HG02840 (cell line): Measurements from ENCODE around the gene ATXN3.

Source experiments
- ATAC-seq: cut with Tn5 transposase; IDR thresholded peaks from one replicate; pipeline ENCODE4 v1.9.1; 2021; ENCODE audit warnings: mild to moderate bottlenecking, moderate library complexity, moderate number of reproducible peaks; ENCODE audit not compliant: unreplicated experiment, low FRiP score

Gene ATXN3

DNA sequence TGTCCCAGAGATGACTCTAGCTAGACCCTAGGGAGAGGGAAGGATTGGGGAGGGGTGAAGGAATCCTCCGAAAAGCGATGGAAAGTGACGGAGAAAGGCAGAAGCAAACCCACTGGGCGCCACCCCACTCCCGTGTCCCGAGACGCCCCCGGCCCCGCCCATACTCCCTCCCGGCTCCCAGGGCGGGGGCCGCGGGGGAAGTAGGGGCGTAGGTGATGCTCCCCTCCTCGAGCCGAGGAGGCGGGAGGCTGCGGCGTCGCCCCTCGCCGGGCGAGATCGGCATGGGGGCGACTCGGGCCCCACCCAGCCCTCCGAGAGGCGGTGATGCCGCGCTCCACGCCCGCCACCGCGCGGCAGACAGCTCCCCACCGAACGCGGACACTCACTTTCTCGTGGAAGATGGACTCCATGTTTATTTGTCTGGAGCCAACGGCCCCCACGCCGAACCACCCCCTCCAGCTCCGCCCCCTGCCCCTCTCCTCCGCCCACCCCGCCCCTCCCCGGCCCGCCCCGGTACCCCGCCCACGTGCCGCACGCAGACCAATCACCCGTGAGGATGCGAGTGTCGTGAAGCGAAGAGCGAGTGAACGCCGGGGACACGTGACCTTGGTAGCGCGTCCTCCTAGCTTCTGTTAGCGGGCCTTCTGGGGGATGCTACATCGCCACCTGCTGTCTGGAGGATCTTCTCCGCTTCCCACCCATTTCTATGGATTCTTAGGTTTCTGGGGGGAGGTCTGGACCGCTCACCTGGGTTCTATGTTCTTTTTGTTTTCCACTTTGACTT lies at the start of gene ATXN3:
Gene ATXN3, minus strand, starts transcription at position 440 of the 784 bp plus-strand sequence. Its CDS starts 30 bp downstream, at position 410.
- peak; percentile 81 for ATAC-seq

DNA sequence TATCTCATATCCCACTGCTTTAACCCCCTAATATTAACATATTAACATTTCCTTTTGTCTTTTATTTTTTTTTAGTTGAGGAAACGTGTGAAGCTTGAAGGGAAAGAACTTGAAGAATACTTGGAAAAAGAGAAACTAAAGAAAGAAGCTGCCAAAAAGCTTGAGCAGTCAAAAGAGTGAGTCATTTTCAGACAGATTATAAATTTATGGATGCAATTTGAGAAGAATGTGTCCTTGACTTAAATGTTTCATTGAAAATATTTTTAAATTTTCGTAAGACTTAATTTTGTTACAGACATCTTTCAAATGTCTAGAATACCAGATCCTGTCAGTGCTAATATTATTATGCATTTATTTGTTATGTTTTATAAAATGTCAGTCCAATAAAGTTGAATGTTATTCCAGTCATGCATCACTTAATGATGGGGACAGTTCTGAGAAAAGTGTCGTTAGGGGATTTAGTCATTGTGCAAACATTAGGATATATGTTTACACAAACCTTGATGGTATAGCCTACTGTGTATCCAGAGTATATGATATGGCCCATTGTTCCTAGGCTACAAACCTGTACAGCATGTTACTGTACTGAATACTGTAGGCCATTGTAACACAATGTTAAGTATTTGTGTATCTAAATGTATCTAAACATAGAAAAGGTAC lies 48.0 kb upstream of the ATXN3 start:
- ATAC-seq = no peak

DNA sequence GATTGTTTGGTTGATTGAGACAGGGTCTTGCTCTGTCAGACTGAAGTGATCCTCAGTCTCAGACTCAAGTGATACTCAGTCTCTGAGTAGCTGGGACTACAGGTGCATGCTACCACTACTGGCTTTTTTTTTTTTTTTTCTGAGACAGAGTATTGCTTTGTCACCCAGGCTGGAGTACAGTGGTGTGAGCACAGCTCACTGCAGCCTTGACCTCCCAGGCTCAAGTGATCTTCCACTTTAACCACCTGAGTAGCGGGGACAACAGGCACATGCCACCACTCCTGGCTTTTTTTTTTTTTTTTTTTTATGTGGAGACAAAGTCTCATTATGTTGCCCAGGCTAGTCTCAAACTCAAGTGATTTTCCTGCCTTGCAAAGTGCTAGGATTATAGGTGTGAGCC lies 47.2 kb upstream of the ATXN3 start:
- no peak for ATAC-seq

DNA sequence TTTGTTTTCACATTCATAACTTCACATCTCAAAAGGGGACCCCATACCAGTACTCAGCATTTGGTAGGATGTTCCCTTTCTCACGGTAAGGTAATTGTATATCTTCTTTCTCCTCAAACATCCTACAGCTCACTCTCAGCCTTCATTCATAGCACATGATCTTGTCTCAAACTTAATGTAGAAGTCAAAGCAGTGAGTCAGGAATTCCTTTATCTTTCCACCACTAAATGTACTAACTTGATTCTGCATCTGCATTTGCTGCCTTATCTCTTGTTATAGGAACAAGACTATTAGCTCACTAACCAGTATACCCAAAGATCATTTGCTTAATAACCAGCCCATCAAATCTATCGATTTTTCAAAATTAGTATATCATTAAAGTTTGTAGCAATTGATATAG lies 38.3 kb upstream of the ATXN3 start:
- ATAC-seq = no peak

DNA sequence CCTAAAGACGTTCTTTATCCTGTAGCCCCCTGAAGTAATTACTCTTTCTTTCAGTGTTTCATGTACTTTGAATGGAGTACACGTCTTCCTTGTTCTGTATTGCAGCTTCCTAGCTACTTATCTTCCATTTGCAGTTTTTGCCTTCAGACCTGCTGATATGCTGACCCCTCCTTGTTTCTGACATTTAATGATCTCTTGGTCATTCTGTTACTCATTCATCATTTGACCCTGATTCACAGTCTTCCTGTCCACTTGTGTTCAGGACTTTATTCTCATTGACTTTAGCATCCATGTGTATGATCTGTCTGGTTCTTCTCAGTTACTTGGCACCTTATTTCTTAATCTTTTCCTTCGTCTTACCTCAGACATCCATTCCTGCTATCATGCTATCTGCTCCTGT lies 37.6 kb upstream of the ATXN3 start:
- no peak for ATAC-seq

DNA sequence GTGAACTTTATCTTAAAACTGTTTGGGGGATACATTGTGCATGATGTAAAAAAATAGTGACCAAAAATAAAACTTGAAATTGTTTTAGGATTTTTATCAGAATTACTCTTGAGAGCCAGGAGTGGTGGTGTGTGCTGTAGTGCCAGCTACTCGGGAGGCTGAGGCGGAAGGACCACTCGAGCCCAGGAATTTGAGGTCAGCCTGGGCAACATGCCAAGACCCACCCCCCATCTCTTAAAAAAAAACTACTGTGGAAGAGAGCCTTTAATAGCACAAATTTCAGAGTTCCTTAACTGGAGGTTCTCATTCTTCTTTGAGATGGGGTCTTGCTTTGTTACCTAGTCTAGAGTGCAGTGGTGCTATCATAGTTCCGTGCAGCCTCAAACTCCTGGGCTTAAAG lies 36.9 kb upstream of the ATXN3 start:
- ATAC-seq = no peak

DNA sequence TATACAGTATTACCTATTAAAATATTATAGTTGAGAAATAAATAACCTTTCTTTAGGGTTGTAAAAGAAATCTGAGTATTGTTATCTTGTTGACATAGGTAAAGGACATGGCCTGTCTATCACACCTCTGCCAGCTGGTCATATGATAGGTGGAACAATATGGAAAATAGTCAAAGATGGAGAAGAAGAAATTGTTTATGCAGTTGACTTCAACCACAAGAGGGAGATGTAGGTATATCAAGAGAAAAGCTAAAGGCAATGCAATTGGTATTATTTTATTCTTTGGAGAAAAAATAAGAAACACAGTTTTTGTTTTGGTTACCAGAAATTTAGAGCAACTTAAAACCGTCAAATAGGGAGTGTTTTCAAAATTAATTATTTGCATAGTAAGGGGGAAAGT lies 28.9 kb upstream of the ATXN3 start:
- ATAC-seq = no peak

DNA sequence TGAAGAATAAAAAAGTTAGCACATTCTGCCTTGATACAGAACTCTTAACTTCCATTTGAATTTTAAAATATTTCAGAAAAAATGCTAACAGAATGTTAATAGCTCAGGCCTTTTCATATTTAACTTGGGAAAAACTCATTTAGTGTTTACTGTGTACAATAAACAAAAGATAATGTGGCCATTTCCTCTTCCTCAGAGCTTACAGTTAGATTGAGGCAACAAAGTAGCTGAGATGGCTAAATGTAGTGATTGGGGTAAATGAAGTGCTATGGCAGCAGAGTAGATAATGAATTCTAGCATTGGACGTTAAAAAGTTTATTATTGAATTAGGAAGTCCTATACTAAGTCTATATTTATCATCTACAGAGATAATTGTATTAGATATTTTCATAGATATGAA lies 28.1 kb upstream of the ATXN3 start:
- no peak for ATAC-seq

DNA sequence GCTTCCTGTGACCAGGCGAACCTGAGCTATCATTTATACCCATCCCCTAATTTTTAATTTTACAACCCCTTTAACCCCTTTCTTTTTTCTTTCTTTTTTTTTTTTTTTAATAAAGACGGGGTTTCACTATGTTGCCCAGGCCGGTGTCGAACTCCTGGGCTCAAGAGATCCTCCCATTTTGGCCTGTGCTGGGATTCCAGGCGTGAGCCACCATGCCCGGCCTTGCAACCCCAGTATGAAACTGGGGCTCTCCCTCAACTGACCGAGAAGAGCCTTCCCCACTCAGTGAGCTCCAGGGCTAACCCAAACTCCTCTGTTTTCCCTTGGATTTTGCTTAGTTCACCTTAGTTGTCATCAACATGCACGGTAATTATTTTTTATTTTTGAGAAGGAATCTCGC lies 16.4 kb upstream of the ATXN3 start:
- ATAC-seq = no peak

DNA sequence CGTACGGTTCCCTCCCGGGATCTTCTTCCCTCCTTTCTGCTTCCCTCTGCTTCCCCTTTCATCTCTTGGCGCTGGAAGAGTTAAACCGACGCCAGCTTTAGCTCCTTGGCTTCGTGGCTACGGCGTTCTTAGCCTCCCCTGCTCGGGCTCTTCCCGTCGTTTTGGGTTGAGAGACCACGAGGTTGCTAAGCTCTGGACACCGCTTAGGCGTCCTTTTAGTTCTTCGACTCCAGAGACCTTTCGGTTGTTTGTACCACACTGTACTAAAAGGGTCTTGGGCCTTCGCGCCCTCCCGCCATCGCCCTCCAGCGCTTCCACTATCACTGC lies 15.9 kb upstream of the ATXN3 start:
- ATAC-seq = no peak

DNA sequence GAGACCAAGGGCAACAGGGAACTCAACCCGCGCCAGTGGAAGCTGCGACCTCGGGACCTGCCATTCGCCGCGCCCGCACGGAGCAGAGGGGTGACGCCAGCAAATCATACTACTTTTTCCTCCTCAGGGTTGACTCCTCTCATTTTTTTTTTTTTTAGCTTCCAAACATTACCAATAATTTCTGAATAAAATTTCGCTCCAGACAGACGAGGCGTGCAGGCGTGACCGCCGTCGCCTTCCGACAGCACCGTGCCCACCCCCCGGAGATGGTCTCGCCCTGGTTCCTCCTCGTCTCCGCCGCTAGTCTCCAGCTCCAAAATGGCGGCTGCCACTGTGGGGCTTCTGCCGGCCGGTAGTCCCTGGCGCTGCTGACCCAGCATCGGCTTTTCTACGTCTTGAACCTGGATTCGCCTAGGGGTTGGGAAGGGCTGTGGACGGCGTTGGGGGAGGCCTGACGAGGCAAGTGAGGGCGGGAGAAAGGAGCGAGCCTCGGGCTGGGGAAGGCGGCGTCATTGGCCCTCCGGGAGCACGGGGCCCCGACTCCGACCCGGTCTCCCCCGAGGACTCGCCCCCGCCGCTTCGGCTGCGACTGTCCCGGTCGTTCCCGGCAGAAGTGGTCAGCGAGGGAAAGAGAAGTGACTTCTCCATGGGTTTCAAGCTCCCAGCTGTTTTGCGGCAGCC lies 15.4 kb upstream of the ATXN3 start, which contains the start of the genes CPSF2 and NDUFB1:
Gene CPSF2, plus strand, starts transcription at position 300 of the 681 bp plus-strand sequence. CDS start 9,016 bp downstream, outside the sequence.
Gene NDUFB1, minus strand, starts transcription at position 37 of the 681 bp plus-strand sequence. CDS start 4,069 bp downstream, outside the sequence.
- ATAC-seq = peak; percentile 90

DNA sequence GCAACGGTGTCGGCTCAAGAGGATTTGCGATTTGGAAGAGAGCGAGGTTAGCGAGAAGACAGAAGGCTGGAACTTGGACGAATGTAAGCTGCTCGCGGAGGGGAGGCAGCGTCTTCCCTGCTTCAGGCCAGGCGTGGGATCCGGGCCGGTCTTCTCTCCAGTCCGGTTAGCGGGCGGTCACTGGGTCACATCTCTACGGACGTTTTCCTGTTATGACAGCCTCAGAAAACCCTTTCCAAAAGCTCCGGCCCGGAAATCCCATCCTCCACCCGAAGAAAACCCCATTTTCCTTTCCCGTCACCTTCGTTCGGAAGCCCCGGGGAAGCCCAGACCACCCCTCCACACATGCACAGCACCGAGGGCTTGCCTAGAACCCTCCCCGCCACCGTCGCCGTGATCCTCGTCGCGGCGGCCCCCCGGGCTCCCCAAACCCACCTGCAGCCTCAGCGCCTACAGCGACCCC lies 14.9 kb upstream of the ATXN3 start:
- ATAC-seq = peak; percentile 10

DNA sequence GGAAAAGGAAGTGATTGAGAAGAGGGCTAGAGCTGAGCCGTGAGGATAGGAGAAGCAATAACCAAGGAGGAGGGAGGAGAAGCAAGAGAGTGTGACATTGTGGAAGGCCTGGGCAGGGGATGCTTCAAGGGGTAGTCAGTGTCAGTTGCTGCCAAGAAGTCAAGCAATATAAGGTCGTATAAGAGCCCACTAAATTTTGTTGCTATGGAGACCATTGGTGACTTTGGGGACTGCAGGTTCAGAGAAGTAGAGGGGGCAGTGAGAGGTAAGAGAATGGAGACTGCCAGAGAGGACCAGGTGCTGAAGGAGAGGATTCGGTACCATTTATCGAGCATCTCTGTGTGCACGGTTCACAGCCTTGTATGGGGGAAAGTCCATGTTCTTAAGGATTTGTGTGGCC lies 3.1 kb upstream of the ATXN3 start:
- no peak for ATAC-seq

DNA sequence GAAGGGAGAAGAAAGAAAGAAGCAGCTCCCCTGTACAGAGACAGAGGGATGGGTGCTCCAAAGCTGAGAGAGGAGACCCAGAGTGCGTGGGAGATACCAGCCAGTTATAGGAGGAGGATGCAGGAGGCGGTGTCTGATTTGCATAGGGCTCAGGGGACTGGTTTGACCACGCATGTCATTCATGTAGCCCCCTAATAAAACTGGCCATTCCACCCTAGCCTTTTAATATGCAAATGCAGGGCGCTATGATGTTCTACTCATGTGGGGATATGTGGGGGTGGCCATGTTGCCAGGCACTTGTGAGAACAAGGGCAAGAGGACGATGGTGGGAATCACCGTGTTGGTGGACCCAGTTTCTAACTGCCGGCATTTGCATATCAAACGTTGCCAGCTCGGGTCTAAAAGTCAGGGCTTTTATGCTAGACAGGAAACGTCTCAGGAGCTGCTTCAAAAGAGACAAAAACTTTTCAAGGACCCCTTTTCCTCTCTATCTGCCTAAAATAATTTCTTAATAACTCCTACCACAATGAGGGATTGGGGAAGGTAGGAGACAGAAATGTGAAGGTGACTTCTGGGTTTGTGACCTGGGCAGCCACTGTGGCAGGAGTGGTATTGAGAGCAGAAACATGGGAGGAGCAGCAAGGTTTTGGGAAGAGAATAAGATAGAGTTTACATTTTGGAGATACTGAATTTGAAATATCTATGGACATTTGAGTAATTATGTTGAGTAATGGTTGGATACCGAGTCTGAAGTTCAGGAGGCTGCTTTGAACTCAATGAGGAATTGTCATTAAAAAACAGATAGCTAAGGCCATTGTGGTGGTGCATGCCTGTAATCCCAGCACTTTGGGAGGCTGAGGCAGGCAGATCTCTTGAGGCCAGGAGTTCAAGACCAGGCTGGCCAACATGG lies 2.2 kb upstream of the ATXN3 start:
- no peak for ATAC-seq

DNA sequence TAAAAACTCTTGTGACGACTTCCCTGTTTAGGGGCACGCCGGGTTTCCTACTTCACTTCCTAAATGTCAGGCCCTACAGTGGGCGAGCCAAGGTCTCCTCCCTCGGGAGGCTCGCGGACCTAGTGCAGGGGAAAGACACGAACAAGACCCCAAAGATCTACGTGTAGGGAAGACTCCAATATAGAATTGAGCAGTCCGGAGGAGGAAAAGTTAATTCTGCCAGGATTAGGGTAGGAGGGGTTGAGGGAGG lies 564 bp downstream of the ATXN3 start:
- peak; percentile 8 for ATAC-seq

DNA sequence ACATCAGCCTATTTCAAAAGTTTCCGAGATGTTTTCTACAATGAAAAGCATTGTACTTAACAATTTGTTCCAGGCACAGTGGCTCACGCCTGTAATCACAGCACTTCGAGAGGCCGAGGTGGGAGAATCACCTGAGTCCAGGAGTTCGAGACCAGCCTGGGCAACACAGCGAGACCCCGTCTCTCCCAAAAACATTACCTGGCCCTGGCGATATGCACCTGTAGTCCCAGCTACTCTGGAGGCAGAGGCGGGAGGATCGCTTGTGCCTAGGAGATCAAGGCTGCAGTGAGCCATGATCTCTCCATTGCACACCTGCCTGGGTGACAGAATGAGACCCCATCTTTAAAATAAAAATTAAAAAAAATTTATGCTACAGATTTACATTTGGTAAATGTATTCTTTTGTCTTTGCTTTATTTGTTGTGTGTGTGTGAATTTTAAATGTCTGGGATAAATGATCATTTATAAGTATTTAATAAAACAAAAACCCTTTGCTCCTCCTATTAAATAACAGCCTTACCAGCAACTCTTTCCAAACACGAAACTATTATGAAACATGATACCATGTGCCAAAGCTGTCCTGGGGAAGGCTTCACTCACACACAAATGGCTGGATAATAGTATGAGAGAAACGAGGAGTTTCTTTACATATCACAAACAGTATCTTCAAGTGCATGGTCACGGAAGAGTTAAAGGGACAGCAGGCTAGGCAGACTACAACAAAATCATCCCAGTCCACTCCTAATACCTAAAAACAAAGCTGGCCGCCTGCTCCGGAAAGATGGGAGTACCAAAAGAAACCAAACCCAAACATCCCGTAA lies 1.1 kb downstream of the ATXN3 start:
- no peak for ATAC-seq

DNA sequence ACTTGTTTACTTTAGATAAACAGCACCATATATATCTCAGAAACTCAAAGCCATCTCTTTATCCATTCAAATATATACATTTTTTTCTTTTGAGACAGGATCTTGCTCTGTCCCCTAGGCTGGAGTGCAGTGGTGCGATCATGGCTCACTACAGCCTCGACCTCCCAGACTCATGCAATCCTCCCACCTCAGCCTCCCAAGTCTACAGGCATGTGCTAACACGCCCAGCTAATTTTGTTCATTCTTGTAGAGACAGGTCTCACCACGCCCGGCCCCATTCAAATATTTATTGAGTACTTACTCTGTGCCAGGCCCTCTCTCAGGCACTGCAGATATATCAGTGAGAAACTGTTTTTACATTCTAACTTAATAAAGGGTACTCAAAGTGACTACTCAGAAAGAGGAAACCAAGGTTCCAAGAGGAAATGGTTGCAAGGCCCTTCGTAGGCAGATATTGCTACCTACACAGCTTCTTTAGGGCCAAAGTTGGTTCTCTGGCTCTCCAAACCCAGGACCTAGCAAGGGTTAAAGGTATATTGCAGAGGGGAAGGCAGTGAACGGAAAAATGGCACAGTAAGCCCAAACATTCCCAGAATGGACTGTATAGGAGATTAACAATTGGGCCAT lies 2.9 kb downstream of the ATXN3 start:
- ATAC-seq = no peak

DNA sequence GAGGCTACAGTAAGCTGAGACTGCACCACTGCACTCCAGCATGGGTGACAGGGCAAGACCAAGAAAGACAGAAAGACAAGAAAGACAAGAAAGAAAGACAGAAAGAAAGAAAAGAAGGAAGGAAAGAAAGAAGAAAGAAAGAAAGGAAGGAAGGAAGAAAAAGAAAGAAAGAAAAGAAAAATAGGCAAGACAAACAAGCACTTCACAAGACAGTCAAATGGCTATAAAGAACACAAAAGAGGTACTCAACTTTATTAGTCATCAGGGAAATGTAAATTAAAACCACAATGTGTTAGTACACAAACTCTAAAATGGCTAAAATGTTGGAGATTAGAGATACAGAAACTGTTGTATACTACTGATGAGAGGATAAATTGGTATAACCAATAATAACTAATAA lies 6.6 kb downstream of the ATXN3 start:
- no peak for ATAC-seq

DNA sequence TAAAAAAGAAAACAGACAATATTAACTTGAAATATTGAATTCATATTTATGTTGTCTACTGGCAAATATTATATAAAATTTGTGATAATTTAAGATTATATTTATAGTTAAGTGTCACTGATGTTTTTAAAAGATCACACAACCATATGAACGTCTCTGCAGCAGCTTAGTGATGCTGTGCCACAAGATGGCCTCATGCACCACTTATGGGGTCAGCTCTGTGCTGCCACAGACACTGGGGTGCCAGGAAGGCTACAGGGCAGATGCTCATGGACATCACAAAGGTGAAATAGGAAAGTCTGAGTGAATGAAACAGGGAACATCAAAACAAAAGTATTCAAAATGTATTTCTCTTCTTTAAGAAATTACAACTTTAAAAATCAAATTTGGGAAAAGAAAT lies 13.1 kb downstream of the ATXN3 start:
- no peak for ATAC-seq
